Right cardiac atrium (tissue), 5 donors: Measurements from ENCODE around the gene LRP1B. TPM values are rescaled to one million over a fixed set of nuclear protein-coding genes. Genes with fewer than 3 reads are reported as not detected.

Experiments
- ATAC-seq, 2 donors: fragments of 200-7000 bp; cut with Tn5 transposase; one replicate each; pipeline versions ENCODE4 v1.8.0 to v1.9.1; 2020; ENCODE audit warnings: moderate library complexity in 2 of 2, mild to moderate bottlenecking in 1 of 2
- DNase-seq, 3 donors: peaks; one replicate each; pipeline ENCODE4 v3.0.0-alpha.2; 2020
- H3K27ac ChIP-seq: one replicate; pipeline ENCODE4 v1.5.1; 2013; ENCODE audit warnings: mild to moderate bottlenecking, low read length, control low read depth, moderate library complexity
- H3K27me3 ChIP-seq: one replicate; pipeline ENCODE4 v1.6.1; 2013; ENCODE audit not compliant: control insufficient read depth, insufficient read depth
- H3K4me1 ChIP-seq: one replicate; pipeline ENCODE4 v1.6.1; 2013; ENCODE audit warnings: low read length; ENCODE audit not compliant: control insufficient read depth, insufficient read depth
- H3K4me3 ChIP-seq: one replicate; pipeline ENCODE4 v1.5.1; 2013; ENCODE audit warnings: low read length, control low read depth
- H3K9me3 ChIP-seq: one replicate; pipeline ENCODE4 v1.6.1; 2013; ENCODE audit warnings: low read length; ENCODE audit not compliant: control insufficient read depth
- WGBS: extraction: QIAGEN DNeasy Blood & Tissue Kit; methylation state at CpG from one replicate; pipeline ENCODE4 v1.1.7; 2013; 5-methylcytosine and 5-hydroxymethylcytosine counted together
- intact Hi-C, 4 donors: fragments of 100-400 bp; cut with DNase I; formaldehyde crosslinking; loops; one replicate each; pipeline versions ENCODE4 v1.11.0 to v1.14.0; 2022 to 2023
- polyA plus RNA-seq: library from polyadenylated mRNA; stranded (reverse); fragments of 200-250 nt; gene quantifications from one replicate; pipeline ENCODE4 v1.2.3, GENCODE V29; 2013
- total RNA-seq, 4 donors: library from RNA; stranded (reverse); fragmentation: NEBNext Ultra II Directional; extraction: Animal tissue kit (Norgen Biotek cat#: 25700); gene quantifications; one replicate each; pipeline ENCODE4 v1.2.1, GENCODE V29; 2021
- donor health status: healthy with polysubstance abuse.
- donor health status: DM: no; HTN: yes; CAD: no.
- donor health status: DM: no; HTN: no; CAD: no.
- donor health status: DM: no; HTN: yes; CAD: no; lungs with severe emphysema.
- donor health status: DM: yes; HTN: yes; CAD: no.

Gene LRP1B
- total and polyA plus RNA-seq, 5 donors = 0.21 to 1.8 (median 0.34) TPM

DNA sequence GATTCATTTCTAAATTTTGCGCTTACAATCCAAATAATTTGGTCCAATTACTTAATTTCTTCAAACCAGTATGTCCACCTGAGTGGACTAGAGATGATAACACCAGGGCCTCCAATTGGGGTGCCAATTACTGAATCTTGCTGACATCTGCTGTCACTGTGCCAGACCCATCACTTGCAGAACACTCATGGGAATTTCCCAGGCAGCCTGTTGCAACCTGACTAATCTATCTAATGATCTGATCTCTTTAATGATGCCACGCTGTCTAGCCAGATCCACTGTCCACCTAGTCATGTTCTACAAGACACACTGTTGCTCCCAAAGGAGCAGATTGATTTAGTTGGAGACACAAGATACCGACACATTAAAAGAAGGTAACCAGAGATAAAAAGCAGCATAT, 11.8 kb upstream of the LRP1B start:
- DNase-seq (no peak), ATAC-seq (no peak)
- no peaks in the 10 kb centered on the region for H3K27me3 ChIP-seq
- 79% methylated on average over 3 of the region's 3 CpGs for WGBS
- no peak overlapping the region for H3K27ac ChIP-seq
- no peaks in the 10 kb centered on the region for H3K4me1 ChIP-seq
- no peaks in the 10 kb centered on the region for H3K9me3 ChIP-seq
- H3K4me3 ChIP-seq = no peak overlapping the region
- intact Hi-C loops = no loop called here

DNA sequence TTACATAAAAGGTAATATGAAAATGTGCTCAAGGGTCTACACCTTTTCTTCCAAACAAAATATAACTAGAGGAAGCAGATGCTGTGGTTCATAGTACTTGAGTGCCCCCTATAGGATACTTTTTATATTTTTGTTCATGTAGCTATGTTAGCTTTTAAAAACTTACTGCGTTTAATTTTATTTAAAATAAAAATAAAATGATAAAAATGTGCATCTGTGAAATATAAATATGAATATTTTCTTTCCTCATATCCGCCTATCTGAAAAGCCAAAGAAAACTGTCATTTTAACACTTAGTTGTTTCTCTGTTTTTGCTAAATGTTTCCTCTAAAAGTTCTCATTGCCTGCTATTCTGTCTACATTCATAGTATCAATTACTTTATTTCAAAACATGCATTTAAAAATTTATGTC, 9.6 kb upstream of the LRP1B start:
- ATAC-seq = no peak
- H3K4me1 ChIP-seq = no peaks in the 10 kb centered on the region
- H3K9me3 ChIP-seq = no peaks in the 10 kb centered on the region
- H3K4me3 ChIP-seq = no peak overlapping the region
- H3K27ac ChIP-seq = no peak overlapping the region
- peaks cover 2% of the 10 kb centered on the region for H3K27me3 ChIP-seq
- intact Hi-C loops = no loop called here
- 8% methylated on average over 2 of the region's 2 CpGs for WGBS
- no peak for DNase-seq

DNA sequence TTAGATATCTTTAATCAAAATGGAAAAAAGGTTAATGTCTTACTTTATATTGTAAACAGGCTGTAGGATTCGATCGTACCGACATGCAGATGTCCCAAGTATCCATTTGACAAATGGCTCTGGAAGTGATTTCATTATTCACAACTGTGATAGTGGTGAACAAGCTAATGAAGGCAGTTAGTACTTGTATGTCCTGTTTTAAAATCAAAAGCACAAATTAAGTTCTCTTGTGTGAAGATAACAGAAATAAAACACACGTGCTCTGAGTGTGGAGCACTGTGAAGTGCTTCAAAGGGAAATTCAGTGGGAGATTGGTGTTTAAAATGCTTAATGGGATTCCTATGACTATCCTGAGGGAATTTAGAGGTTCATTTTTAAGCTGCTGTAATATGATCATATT, 8.6 kb upstream of the LRP1B start:
- WGBS = 56% methylated on average over 4 of the region's 4 CpGs

DNA sequence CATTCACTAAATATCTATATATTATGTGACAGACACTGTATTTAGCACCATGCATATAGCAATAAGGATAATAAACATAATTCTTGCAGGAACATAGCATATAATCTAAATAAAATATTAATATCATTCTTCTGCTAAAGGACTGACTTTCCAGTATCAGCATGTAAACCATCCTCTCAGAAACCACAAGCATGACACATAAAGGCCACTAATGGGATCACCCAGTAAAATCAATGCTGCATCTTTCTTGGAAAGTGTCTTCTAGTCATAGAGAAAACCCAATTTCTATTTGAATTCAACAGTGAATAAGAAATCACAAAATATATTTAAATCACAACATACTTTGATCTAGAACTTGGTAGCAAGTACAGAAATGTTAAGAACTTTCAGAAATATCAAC, 5.8 kb upstream of the LRP1B start:
- intact Hi-C loops = no loop called here
- DNase-seq (no peak), ATAC-seq (no peak)
- Histone ChIP-seq H3K4me3 (no peak overlapping the region), H3K27ac (no peak overlapping the region), H3K9me3 (no peaks in the 10 kb centered on the region), H3K4me1 (no peaks in the 10 kb centered on the region), H3K27me3 (peaks cover 2% of the 10 kb centered on the region)

More for the DNA sequence above, 8.6 kb upstream of the LRP1B start:
- H3K27ac ChIP-seq = no peak overlapping the region
- DNase-seq (no peak), ATAC-seq (no peak)
- H3K4me3 ChIP-seq = no peak overlapping the region
- peaks cover 2% of the 10 kb centered on the region for H3K27me3 ChIP-seq
- no peaks in the 10 kb centered on the region for H3K4me1 ChIP-seq
- intact Hi-C loops = no loop called here
- no peaks in the 10 kb centered on the region for H3K9me3 ChIP-seq

DNA sequence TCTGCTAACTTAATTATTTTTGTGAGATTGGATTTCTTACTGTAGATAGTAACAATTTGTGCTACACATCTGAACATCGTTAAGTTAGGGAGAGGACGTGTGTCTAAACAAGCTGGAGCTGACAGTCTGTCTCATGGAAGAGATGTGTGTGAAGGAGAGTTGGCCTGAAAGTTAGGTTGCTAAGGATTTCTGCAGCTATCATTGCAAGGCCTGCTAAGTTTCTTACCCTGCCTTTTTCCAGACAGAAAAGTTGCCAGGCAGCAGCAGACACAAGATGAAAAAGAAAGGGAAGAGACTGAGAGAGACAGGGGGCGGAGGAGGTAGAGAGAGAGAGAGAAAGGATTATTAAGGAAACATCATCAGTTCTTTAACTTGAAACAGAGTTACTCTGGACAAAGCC, 4.1 kb upstream of the LRP1B start:
- WGBS = 76% methylated on average over 3 of the region's 3 CpGs
- peaks cover 2% of the 10 kb centered on the region for H3K27me3 ChIP-seq
- H3K27ac ChIP-seq = no peak overlapping the region
- DNase-seq (no peak), ATAC-seq (no peak)
- no peaks in the 10 kb centered on the region for H3K9me3 ChIP-seq
- H3K4me3 ChIP-seq = no peak overlapping the region
- intact Hi-C loops = no loop called here
- no peaks in the 10 kb centered on the region for H3K4me1 ChIP-seq

DNA sequence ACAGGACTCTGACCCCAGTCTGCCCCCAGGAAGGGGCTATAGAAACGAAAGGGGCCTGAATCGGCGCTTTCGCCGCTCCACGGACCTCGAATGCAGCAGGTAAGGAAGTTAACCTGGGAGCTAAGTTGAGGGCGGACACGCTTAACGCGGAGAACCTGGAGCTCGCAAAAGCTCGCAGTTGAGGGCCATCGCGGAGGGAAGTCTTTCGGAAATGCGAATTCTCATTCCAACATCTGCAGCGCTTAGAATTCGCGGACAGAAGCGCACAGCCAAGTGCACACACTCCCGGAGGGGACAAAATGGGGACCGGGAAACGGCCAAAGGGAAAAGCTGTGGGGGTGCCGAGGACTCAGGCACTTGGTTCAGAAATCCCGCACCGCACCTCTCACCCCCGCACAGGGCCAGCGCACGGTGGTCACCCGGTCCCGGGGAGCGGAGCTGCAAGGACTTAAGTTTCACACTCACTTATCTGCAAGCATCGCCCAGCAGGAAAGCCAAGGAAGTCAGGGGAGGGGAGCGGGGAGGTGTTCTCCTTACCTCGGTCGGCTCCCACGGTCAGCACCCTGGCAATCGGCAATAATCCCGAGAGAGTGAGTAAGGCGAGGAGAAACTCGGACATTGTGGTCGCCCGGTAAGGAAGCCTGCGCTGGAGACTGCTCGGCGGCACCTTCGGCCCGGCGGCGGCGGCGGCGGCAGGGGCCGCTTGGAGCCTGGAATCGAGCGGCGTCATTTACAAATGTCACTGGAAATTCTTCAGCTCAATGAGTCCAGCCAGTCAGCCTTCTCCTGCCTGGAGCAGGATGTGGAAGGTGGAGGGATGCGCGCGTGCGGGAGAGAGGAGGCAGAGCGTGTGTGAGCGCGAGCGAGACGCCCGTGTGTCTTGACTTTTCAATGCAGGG, 456 bp downstream of the LRP1B start:
- WGBS = 1% methylated on average over 68 of the region's 68 CpGs
- Histone ChIP-seq H3K27me3 (no peaks in the 10 kb centered on the region), H3K27ac (no peak overlapping the region), H3K4me1 (no peaks in the 10 kb centered on the region), H3K4me3 (peak overlapping the region; percentile 71), H3K9me3 (no peaks in the 10 kb centered on the region)
- DNase-seq = peak; percentile 58 to 78 (median 70)
- intact Hi-C loops = no loop called here
- peak; percentile 76 to 79 for ATAC-seq

DNA sequence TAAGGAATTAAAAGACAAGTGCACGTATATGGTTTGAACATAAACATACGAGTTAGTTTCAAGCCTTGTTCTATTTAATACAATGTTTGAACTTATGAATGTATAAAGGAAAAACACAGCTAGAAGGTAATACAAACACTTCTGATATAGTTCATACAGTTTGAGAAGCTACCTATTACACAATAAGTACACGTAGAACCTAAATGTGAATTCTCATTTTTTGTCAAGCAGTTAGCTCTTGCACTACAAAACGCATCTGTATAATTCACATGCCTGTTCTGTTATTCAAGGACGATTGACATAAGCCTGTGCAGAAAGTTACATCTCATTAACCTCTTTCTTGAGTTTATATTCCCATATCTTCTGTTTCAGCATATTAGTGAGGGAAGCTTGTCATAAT, 2.7 kb downstream of the LRP1B start:
- H3K4me3 ChIP-seq = no peak overlapping the region
- WGBS = 91% methylated on average over 5 of the region's 5 CpGs
- intact Hi-C loops = no loop called here
- H3K27ac ChIP-seq = no peak overlapping the region
- no peaks in the 10 kb centered on the region for H3K27me3 ChIP-seq
- no peak for ATAC-seq
- no peaks in the 10 kb centered on the region for H3K4me1 ChIP-seq
- H3K9me3 ChIP-seq = no peaks in the 10 kb centered on the region
- DNase-seq = no peak

DNA sequence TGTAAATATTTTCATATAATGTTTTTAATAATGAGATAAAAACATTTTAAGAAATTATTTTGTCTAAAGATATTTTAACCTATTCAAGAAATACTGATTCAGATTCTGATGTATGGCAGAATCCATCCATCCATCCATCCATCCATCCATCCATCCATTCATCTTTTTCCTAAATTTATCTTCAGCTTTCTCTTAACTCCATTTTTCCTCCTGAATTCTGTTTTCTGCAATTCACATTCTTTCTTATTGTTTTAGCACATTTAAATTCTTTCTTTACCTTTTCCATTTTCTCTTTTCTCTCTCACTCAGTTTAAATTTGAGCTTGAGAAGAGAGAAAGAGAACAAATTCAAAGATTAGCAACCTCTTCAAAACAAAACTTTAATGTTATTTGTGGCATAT, 3.6 kb downstream of the LRP1B start:
- Histone ChIP-seq H3K9me3 (no peaks in the 10 kb centered on the region), H3K27ac (no peak overlapping the region), H3K4me3 (no peak overlapping the region), H3K4me1 (no peaks in the 10 kb centered on the region), H3K27me3 (no peaks in the 10 kb centered on the region)
- DNase-seq = no peak
- no peak for ATAC-seq
- intact Hi-C loops = no loop called here

DNA sequence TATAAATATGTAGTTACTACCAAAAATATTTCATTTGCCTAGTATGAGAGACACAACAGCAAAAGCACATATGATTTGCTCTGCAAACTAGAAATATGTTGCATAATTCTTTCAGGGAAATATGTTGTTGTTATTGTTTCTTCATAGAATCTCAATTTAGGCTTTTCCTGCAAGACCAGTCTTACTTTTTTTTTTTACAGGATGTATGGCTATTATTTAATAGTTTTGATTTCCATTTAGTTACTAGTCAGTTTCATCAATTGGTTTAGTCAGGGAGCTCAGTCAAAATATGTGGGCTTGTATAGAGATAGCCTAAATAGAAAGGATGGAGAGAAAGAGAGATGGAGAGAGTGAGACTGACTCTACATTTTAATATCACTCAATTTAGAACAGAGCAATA, 6.1 kb downstream of the LRP1B start:
- H3K4me3 ChIP-seq = no peak overlapping the region
- intact Hi-C loops = no loop called here
- no peaks in the 10 kb centered on the region for H3K27me3 ChIP-seq
- H3K27ac ChIP-seq = no peak overlapping the region
- DNase-seq (no peak), ATAC-seq (no peak)
- no peaks in the 10 kb centered on the region for H3K4me1 ChIP-seq
- H3K9me3 ChIP-seq = no peaks in the 10 kb centered on the region

DNA sequence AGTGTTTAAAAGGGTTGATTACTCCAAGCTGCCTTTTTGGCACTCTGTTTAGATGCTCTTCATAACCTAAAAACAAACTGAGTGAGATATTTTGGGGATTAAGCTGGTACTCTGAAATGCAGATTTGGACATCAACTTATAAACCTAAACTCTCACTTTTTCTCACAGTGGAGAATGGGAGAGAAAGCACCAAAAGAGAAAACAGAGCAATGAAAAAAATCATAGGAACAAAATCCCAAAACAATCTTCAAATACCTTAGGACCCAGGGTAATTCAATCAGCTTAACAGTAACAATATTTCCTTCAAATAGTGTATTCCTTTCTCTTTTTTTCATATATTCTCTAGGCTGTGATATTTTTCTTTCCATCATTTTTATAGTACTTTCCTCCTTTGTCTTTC, 11.5 kb downstream of the LRP1B start:
- Histone ChIP-seq H3K4me3 (no peak overlapping the region), H3K4me1 (no peaks in the 10 kb centered on the region), H3K9me3 (no peaks in the 10 kb centered on the region), H3K27ac (no peak overlapping the region), H3K27me3 (no peaks in the 10 kb centered on the region)
- intact Hi-C loops = no loop called here
- ATAC-seq (no peak), DNase-seq (no peak)

DNA sequence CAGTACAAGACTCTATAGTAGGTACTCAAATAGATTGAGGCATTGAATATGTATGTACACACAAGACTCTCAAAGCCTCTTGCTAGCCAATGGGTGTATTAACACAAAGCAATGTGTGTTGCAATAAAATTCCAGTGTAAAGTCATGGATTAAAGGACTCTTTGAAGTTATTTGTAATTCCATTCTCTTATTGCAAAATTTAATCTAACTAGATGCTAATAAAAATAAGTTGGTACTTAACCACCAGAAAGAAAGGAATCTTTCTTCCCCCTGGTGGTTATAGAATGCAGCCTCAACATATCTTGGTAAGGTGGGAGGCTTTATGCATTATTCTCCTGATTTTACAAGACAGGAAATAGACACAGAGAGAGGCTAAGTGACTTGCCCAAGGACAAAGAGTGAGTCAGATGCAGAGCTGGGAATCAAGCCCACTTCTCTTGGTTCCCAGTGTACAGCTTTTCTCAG, 18.0 kb downstream of the LRP1B start:
- H3K27ac ChIP-seq = no peak overlapping the region
- intact Hi-C loops = no loop called here
- DNase-seq = no peak
- H3K4me1 ChIP-seq = no peaks in the 10 kb centered on the region
- no peak for ATAC-seq
- no peaks in the 10 kb centered on the region for H3K27me3 ChIP-seq
- H3K9me3 ChIP-seq = no peaks in the 10 kb centered on the region
- H3K4me3 ChIP-seq = no peak overlapping the region
